HEK293 (cell line): Measurements from ENCODE around the gene SCLT1.

Source experiments
- CTCF ChIA-PET: fragments of 350-600 bp; formaldehyde crosslinking; extraction: SDS; loops from one replicate; lab custom pipeline; 2021; ENCODE audit warnings: antibody characterized with exemption; lab: Yijun Ruan, JAX
- POLR2A ChIA-PET: fragments of 300-600 bp; formaldehyde crosslinking; extraction: SDS; loops from one replicate; lab custom pipeline; 2020; ENCODE audit warnings: antibody characterized with exemption, inconsistent platforms; lab: Yijun Ruan, JAX
- H3K27ac ChIP-seq: fragments of 200-500 bp; sonication (Bioruptor generic); 2 replicates; pipeline ENCODE4 v1.5.1; 2014; ENCODE audit warnings: low read depth, low read length, control low read depth, inconsistent platforms; ENCODE audit errors: extremely low read depth
- H3K36me3 ChIP-seq, 2 experiments: fragments of 200-500 bp in 1 of 2; sonication (Bioruptor generic) in 1 of 2; 1 replicate in 1 of 2; 2 replicates in 1 of 2; pipeline ENCODE4 v1.5.1; 2014 to 2017; ENCODE audit warnings: inconsistent platforms in 2 of 2, low read length in 2 of 2; ENCODE audit not compliant: control insufficient read depth in 2 of 2, insufficient read depth in 1 of 2
- H3K4me1 ChIP-seq: fragments of 200-500 bp; sonication (Bioruptor generic); 2 replicates; pipeline ENCODE4 v1.5.1; 2014; ENCODE audit warnings: mild to moderate bottlenecking, low read length, inconsistent platforms; ENCODE audit not compliant: control insufficient read depth, insufficient read depth
- H3K4me3 ChIP-seq: 2 replicates; pipeline ENCODE4 v1.5.1; 2011; ENCODE audit warnings: low read depth, mild to moderate bottlenecking, control low read depth, low read length, moderate library complexity
- H3K9me3 ChIP-seq: fragments of 200-500 bp; sonication (Bioruptor generic); 2 replicates; pipeline ENCODE4 v1.5.1; 2014; ENCODE audit warnings: low read depth, low read length, inconsistent platforms; ENCODE audit not compliant: control insufficient read depth, insufficient read depth
- EGR2 ChIP-seq: fragments of 450-650 bp; formaldehyde crosslinking; IDR thresholded peaks from 2 replicates; pipeline ENCODE4 v1.5.1; 2016; ENCODE audit warnings: low read depth, missing biosample characterization, missing genetic modification characterization
- ELK4 ChIP-seq: IDR thresholded peaks from 2 replicates; pipeline ENCODE4 v1.6.1; 2011; ENCODE audit warnings: mild to moderate bottlenecking, low read depth, low read length, borderline replicate concordance
- HOXC10 ChIP-seq: sonication (generic); formaldehyde crosslinking; IDR thresholded peaks from 2 replicates; pipeline ENCODE4 v1.8.1; 2023; ENCODE audit warnings: mild to moderate bottlenecking, missing genetic modification reagents
- KLF7 ChIP-seq: fragments of 450-650 bp; formaldehyde crosslinking; IDR thresholded peaks from 2 replicates; pipeline ENCODE4 v1.5.1; 2016; ENCODE audit warnings: missing biosample characterization, missing genetic modification characterization, borderline replicate concordance
- YY2 ChIP-seq: fragments of 450-650 bp; formaldehyde crosslinking; IDR thresholded peaks from 2 replicates; pipeline ENCODE4 v1.5.1; 2016; ENCODE audit warnings: missing biosample characterization, missing genetic modification characterization
- ZBTB10 ChIP-seq: fragments of 450-650 bp; formaldehyde crosslinking; IDR thresholded peaks from 2 replicates; pipeline ENCODE4 v1.5.1; 2016; ENCODE audit warnings: missing biosample characterization, missing genetic modification characterization
- ZBTB11 ChIP-seq: fragments of 450-650 bp; formaldehyde crosslinking; conservative IDR thresholded peaks from 2 replicates; pipeline ENCODE4 v1.5.1; 2016; ENCODE audit warnings: low read depth, missing biosample characterization, missing genetic modification characterization
- ZEB2 ChIP-seq: fragments of 450-650 bp; formaldehyde crosslinking; IDR thresholded peaks from 2 replicates; pipeline ENCODE4 v1.5.1; 2016; ENCODE audit warnings: missing biosample characterization, missing genetic modification characterization
- ZFP3 ChIP-seq: fragments of 450-650 bp; formaldehyde crosslinking; IDR thresholded peaks from 2 replicates; pipeline ENCODE4 v1.5.1; 2016; ENCODE audit warnings: low read depth, missing biosample characterization, missing genetic modification characterization
- ZFP41 ChIP-seq: fragments of 450-650 bp; formaldehyde crosslinking; IDR thresholded peaks from 2 replicates; pipeline ENCODE4 v1.5.1; 2016; ENCODE audit warnings: missing biosample characterization, missing genetic modification characterization, borderline replicate concordance
- ZNF121 ChIP-seq: fragments of 450-650 bp; formaldehyde crosslinking; IDR thresholded peaks from 2 replicates; pipeline ENCODE4 v1.5.1; 2016; ENCODE audit warnings: missing biosample characterization, missing genetic modification characterization
- ZNF133 ChIP-seq: fragments of 450-650 bp; formaldehyde crosslinking; IDR thresholded peaks from 2 replicates; pipeline ENCODE4 v1.5.1; 2016; ENCODE audit warnings: missing biosample characterization, missing genetic modification characterization
- ZNF138 ChIP-seq: fragments of 450-650 bp; formaldehyde crosslinking; IDR thresholded peaks from 2 replicates; pipeline ENCODE4 v1.5.1; 2016; ENCODE audit warnings: missing biosample characterization, missing genetic modification characterization, borderline replicate concordance
- ZNF148 ChIP-seq: fragments of 450-650 bp; formaldehyde crosslinking; IDR thresholded peaks from 2 replicates; pipeline ENCODE4 v1.5.0; 2017; ENCODE audit warnings: missing biosample characterization, missing genetic modification characterization, borderline replicate concordance
- ZNF239 ChIP-seq: fragments of 450-650 bp; formaldehyde crosslinking; IDR thresholded peaks from 2 replicates; pipeline ENCODE4 v1.5.1; 2016; ENCODE audit warnings: missing biosample characterization, missing genetic modification characterization
- ZNF514 ChIP-seq: fragments of 450-650 bp; formaldehyde crosslinking; IDR thresholded peaks from 2 replicates; pipeline ENCODE4 v1.5.1; 2016; ENCODE audit warnings: missing biosample characterization, missing genetic modification characterization
- ZNF600 ChIP-seq: fragments of 450-650 bp; formaldehyde crosslinking; IDR thresholded peaks from 2 replicates; pipeline ENCODE4 v1.5.1; 2016; ENCODE audit warnings: missing biosample characterization, missing genetic modification characterization
- ZNF623 ChIP-seq: fragments of 450-650 bp; formaldehyde crosslinking; IDR thresholded peaks from 2 replicates; pipeline ENCODE4 v1.5.1; 2016; ENCODE audit warnings: missing biosample characterization, missing genetic modification characterization
- ZNF747 ChIP-seq: fragments of 450-650 bp; formaldehyde crosslinking; IDR thresholded peaks from 2 replicates; pipeline ENCODE4 v1.5.1; 2016; ENCODE audit warnings: missing biosample characterization, missing genetic modification characterization

The SCLT1 gene

GRCh38 chr4:128865132-128865531 lies 228.2 kb downstream of the SCLT1 start:
- peaks cover 4 to 91% of the 10 kb centered on the region in 2 experiments; a peak in 2 of 3 replicates for H3K36me3 ChIP-seq
- CTCF ChIA-PET = no interaction called here
- TF ChIP-seq ZNF148 (tag by site-specific recombination) = no peak
- TF ChIP-seq ZNF133 (tag by site-specific recombination) = no peak
- TF ChIP-seq EGR2 (tag by site-specific recombination) = no peak
- TF ChIP-seq ZNF747 (tag by site-specific recombination) = no peak
- no peak for TF ChIP-seq ZFP41 (tag by site-specific recombination)
- no peak for TF ChIP-seq ZNF239 (tag by site-specific recombination)
- TF ChIP-seq YY2 (tag by site-specific recombination) = no peak
- no peak for TF ChIP-seq HOXC10 (CRISPR knock-in tag)
- TF ChIP-seq ZNF623 (tag by site-specific recombination) = no peak
- TF ChIP-seq ZFP3 (tag by site-specific recombination) = no peak
- no peak for TF ChIP-seq ELK4
- TF ChIP-seq ZNF600 (tag by site-specific recombination) = no peak
- TF ChIP-seq ZEB2 = no peak
- TF ChIP-seq ZBTB11 (tag by site-specific recombination) = no peak
- no peak for TF ChIP-seq ZNF121 (tag by site-specific recombination)
- no peak for TF ChIP-seq ZBTB10 (tag by site-specific recombination)
- no peak for TF ChIP-seq ZNF138
- no peak for TF ChIP-seq ZNF514
- TF ChIP-seq KLF7 = no peak
- POLR2A ChIA-PET = no interaction called here
- no peak overlapping the region for H3K27ac ChIP-seq
- no peak overlapping the region for H3K4me3 ChIP-seq
- no peaks in the 10 kb centered on the region for H3K9me3 ChIP-seq
- no peaks in the 10 kb centered on the region for H3K4me1 ChIP-seq
